Tibial artery (tissue), 4 donors: ENCODE measurements around the gene RNF208.

Experiments used
- DNase-seq, 2 donors: peaks; one replicate each; pipeline ENCODE4 v3.0.0-alpha.2; 2019
- H3K27ac ChIP-seq, 2 donors: fragments of 200-600 bp; sonication (generic) in 1 of 2; 1 replicate in 1 of 2; 2 replicates in 1 of 2; pipeline ENCODE4 v1.5.1; 2018 to 2019; ENCODE audit warnings: mild to moderate bottlenecking in 1 of 2
- H3K27me3 ChIP-seq, 2 donors: fragments of 200-600 bp; sonication (generic) in 1 of 2; one replicate each; pipeline versions ENCODE4 v1.5.1 to v1.6.0; 2016 to 2019
- H3K36me3 ChIP-seq, 3 donors: fragments of 200-600 bp; sonication (generic) in 2 of 3; one replicate each; pipeline ENCODE4 v1.5.1; 2016 to 2019; ENCODE audit warnings: mild to moderate bottlenecking in 2 of 3
- H3K4me1 ChIP-seq, 4 donors: fragments of 200-600 bp; sonication (generic) in 2 of 4; 1 replicate in 3 of 4; 2 replicates in 1 of 4; pipeline ENCODE4 v1.5.1; 2016 to 2019
- H3K4me3 ChIP-seq, 2 donors: fragments of 200-600 bp; sonication (generic) in 1 of 2; 1 replicate in 1 of 2; 2 replicates in 1 of 2; pipeline ENCODE4 v1.5.1; 2018 to 2019; ENCODE audit warnings: mild to moderate bottlenecking in 2 of 2
- H3K9me3 ChIP-seq, 3 donors: fragments of 200-600 bp; sonication (generic) in 1 of 3; one replicate each; pipeline ENCODE4 v1.5.1; 2016 to 2019
- intact Hi-C: fragments of 100-400 bp; cut with DNase I; formaldehyde crosslinking; loops from one replicate; pipeline ENCODE4 v1.15.0; 2023; ENCODE audit warnings: low total_unique reads
- TF ChIP-seq, protein P1 (sequence below), 2 experiments: fragments of 200-600 bp in 1 of 2; fragments of 450-650 bp in 1 of 2; IDR thresholded peaks; one replicate each; pipeline ENCODE4 v1.5.1; 2017 to 2019; ENCODE audit warnings: antibody characterized with exemption in 2 of 2, mild to moderate bottlenecking in 1 of 2, moderate library complexity in 1 of 2

Gene RNF208

DNA sequence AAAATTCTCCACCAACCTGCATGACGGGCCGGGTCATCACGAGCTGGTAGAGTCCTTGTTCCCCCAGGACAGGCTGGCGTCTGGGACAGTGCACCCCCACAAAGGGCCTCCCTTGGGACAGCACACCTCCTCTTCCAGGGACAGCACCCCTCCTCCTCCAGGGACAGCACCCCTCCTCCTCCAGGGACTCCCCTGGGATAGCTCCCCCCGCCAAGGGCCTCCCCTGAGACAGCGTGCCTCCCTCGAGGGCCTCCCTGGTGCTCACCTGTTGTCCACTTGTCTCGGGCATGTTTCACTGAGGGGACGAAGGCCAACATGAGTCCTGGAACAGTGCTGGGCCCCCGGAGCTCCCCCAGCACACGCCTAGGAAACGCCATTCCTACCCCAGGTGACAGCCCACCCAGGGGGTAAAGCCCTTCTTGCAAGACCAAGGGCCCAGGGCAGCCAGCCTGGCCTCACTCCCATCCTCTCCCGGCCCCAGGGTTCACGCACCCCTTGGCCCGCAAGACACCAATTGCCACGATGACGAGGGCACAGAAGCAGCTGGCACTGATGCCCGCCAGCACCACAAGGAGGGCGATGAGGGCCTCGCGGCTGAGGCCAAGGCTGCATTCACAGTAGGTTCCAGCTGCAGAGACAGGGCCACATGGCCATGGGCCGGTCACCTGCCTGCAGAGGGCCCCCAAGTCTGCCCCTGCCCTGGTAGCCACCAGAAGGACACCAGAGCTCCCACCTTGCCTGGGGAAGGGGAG is 50.7 kb downstream of the RNF208 start:
- TF ChIP-seq, protein P1, sequence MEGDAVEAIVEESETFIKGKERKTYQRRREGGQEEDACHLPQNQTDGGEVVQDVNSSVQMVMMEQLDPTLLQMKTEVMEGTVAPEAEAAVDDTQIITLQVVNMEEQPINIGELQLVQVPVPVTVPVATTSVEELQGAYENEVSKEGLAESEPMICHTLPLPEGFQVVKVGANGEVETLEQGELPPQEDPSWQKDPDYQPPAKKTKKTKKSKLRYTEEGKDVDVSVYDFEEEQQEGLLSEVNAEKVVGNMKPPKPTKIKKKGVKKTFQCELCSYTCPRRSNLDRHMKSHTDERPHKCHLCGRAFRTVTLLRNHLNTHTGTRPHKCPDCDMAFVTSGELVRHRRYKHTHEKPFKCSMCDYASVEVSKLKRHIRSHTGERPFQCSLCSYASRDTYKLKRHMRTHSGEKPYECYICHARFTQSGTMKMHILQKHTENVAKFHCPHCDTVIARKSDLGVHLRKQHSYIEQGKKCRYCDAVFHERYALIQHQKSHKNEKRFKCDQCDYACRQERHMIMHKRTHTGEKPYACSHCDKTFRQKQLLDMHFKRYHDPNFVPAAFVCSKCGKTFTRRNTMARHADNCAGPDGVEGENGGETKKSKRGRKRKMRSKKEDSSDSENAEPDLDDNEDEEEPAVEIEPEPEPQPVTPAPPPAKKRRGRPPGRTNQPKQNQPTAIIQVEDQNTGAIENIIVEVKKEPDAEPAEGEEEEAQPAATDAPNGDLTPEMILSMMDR (IDR thresholded peaks at IDR 0.05): no peak
- intact Hi-C loops: no loop called here
- H3K9me3 ChIP-seq: no peaks in the 10 kb centered on the region
- no peaks in the 10 kb centered on the region for H3K36me3 ChIP-seq
- no peak overlapping the region for H3K4me3 ChIP-seq
- H3K27ac ChIP-seq: no peak overlapping the region
- H3K4me1 ChIP-seq: peaks cover 0 to 51% (median 27%) of the 10 kb centered on the region in 4 donors
- peaks cover 5 to 69% of the 10 kb centered on the region in 2 donors for H3K27me3 ChIP-seq
- DNase-seq: no peak

DNA sequence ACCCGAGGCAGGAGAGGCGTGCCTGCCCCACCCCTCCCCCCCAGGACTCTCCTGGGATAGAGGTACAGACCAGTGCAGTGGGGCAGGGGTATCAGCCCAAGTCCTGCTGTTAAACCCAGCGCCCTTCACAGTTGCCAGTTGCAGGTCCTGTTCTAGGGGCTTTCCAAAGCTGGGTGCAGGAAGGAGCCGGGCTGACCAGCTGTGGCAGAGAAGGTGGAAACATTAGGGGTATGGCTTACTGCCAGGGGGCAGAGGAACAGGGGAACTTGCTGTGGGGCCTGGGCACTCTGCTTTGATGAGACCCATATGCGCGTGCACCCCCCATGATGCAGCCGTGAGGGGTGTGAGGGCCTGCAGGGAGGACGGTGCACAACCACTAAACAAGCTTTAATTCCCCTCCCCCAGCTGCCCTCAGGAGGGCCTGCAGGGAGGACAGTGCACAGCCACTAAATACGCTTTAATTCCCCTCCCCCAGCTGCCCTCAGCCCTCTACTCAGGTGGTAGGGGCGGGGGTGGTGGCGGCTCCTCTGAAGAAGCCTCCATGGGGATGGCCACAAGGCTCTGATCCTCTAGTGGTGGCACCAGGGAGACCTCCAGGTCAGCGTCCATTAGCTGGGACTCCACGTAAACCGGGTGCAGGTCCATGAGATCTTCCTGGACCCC is 51.4 kb downstream of the RNF208 start:
- Histone ChIP-seq H3K27me3 (peaks cover 10 to 76% of the 10 kb centered on the region in 2 donors), H3K9me3 (no peaks in the 10 kb centered on the region), H3K36me3 (no peaks in the 10 kb centered on the region), H3K4me1 (peaks cover 0 to 51% (median 27%) of the 10 kb centered on the region in 4 donors), H3K27ac (no peak overlapping the region), H3K4me3 (no peak overlapping the region)
- TF ChIP-seq, protein P1 (IDR thresholded peaks at IDR 0.05): no peak
- DNase-seq: no peak
- intact Hi-C loops: no loop called here
